Spleen (tissue), 11 donors: ENCODE measurements around the gene ING4. TPM values are rescaled to one million over a fixed set of nuclear protein-coding genes. Genes with fewer than 3 reads are reported as not detected.

Experiments used
- DNase-seq: peaks from one replicate; pipeline ENCODE4 v3.0.0-alpha.2; 2020
- H3K27ac ChIP-seq, 8 donors: fragments of 200-600 bp; sonication (generic) in 7 of 8; 1 replicate in 4 of 8; 2 replicates in 4 of 8; pipeline versions ENCODE4 v1.5.0 to v1.8.0; 2016 to 2021; ENCODE audit warnings: inconsistent platforms in 4 of 8, mild to moderate bottlenecking in 4 of 8, moderate library complexity in 1 of 8
- H3K27me3 ChIP-seq, 7 donors: fragments of 200-600 bp; sonication (generic) in 6 of 7; replicated peaks in 1 of 7; 1 replicate in 4 of 7; 2 replicates in 3 of 7; pipeline versions ENCODE4 v1.5.0 to v1.8.0; 2016 to 2021; ENCODE audit warnings: inconsistent platforms in 3 of 7, mild to moderate bottlenecking in 1 of 7
- H3K36me3 ChIP-seq, 6 donors: fragments of 200-600 bp; sonication (generic) in 5 of 6; 1 replicate in 4 of 6; 2 replicates in 2 of 6; pipeline versions ENCODE4 v1.5.0 to v1.8.0; 2016 to 2021; ENCODE audit warnings: inconsistent platforms in 2 of 6
- H3K4me1 ChIP-seq, 6 donors: fragments of 200-600 bp; sonication (generic) in 5 of 6; 1 replicate in 3 of 6; 2 replicates in 3 of 6; pipeline versions ENCODE4 v1.5.0 to v1.8.0; 2016 to 2021; ENCODE audit warnings: inconsistent platforms in 3 of 6
- H3K4me3 ChIP-seq, 8 donors: fragments of 200-600 bp; sonication (generic) in 7 of 8; 1 replicate in 4 of 8; 2 replicates in 4 of 8; pipeline versions ENCODE4 v1.5.0 to v1.8.0; 2016 to 2021; ENCODE audit warnings: inconsistent platforms in 4 of 8, mild to moderate bottlenecking in 4 of 8, moderate library complexity in 2 of 8
- H3K9me3 ChIP-seq, 8 donors: fragments of 200-600 bp; sonication (generic) in 7 of 8; 1 replicate in 4 of 8; 2 replicates in 4 of 8; pipeline versions ENCODE4 v1.5.0 to v1.8.0; 2016 to 2021; ENCODE audit warnings: inconsistent platforms in 4 of 8
- CTCF ChIP-seq, 11 experiments: fragments of 200-600 bp in 7 of 11; fragments of 450-650 bp in 4 of 11; sonication (generic) in 4 of 11; IDR thresholded peaks in 8 of 11; conservative IDR thresholded peaks in 3 of 11; 1 replicate in 7 of 11; 2 replicates in 4 of 11; pipeline versions ENCODE4 v1.4.0 to v1.8.0; 2016 to 2021; ENCODE audit warnings: antibody characterized with exemption in 11 of 11, inconsistent platforms in 4 of 11, mild to moderate bottlenecking in 1 of 11
- POLR2A ChIP-seq, 3 donors: fragments of 450-650 bp; IDR thresholded peaks; one replicate each; pipeline ENCODE4 v1.5.1; 2017; ENCODE audit warnings: antibody characterized with exemption in 3 of 3, mild to moderate bottlenecking in 1 of 3
- POLR2AphosphoS5 ChIP-seq, 3 donors: sonication (generic); formaldehyde crosslinking; IDR thresholded peaks; one replicate each; pipeline ENCODE4 v1.5.1; 2017; ENCODE audit warnings: antibody characterized with exemption in 3 of 3
- WGBS, 5 donors: extraction: QIAGEN DNeasy Blood & Tissue Kit in 3 of 5; methylation state at CpG; one replicate each; pipeline versions ENCODE4 v1.1.5 to v1.1.7; 2013 to 2018; 5-methylcytosine and 5-hydroxymethylcytosine counted together
- intact Hi-C: fragments of 100-400 bp; cut with DNase I; formaldehyde crosslinking; loops from one replicate; pipeline ENCODE4 v1.15.0; 2023; ENCODE audit warnings: low total_unique reads
- polyA plus RNA-seq, 3 donors: library from polyadenylated mRNA; stranded (reverse); fragments of 200-250 nt; gene quantifications; one replicate each; pipeline ENCODE4 v1.2.1, GENCODE V29; 2013
- total RNA-seq, 7 donors: library from RNA; depleted of rRNA in 3 of 7; stranded (reverse); fragments of >200 nt in 3 of 7; fragmentation: NEBNext Ultra II Directional in 4 of 7; extraction: Animal tissue kit (Norgen Biotek cat#: 25700) in 4 of 7; gene quantifications; one replicate each; pipeline versions ENCODE4 v1.1.0 to v1.2.1, GENCODE V29; 2016 to 2021
- donor health status: healthy with polysubstance abuse.
- donor health status: DM: no; HTN: no; CAD: no; lungs with moderate emphysema.
- donor health status: DM: no; HTN: no; CAD: no.
- donor health status: Bipolar disorder and iron deficiency.
- donor health status: healthy.
- donor health status: DM: no; HTN: no; CAD: no.
- donor health status: DM: yes; HTN: yes; CAD: no.

ING4 gene
- total and polyA plus RNA-seq, 10 donors: 33.0 to 68.8 (median 49.9) TPM

- H3K27ac ChIP-seq: peak overlapping the region; percentile 41 to 99 (median 88)
- 59 to 67% (median 59%) methylated on average over 8 of the region's 8 CpGs for WGBS, 5 donors
- TF ChIP-seq POLR2A (IDR thresholded peaks at IDR 0.05) (no peak), POLR2AphosphoS5 (IDR thresholded peaks at IDR 0.05) (no peak), CTCF (IDR thresholded peaks at IDR 0.05 in 8 of 11, conservative IDR thresholded peaks at IDR 0.05 in 3 of 11) (peak in 1 of 11 experiments; percentile 8)
- peaks cover 34 to 73% (median 51%) of the 10 kb centered on the region in 6 donors for H3K4me1 ChIP-seq
- DNase-seq: peak; percentile 83
- H3K27me3 ChIP-seq: no peaks in the 10 kb centered on the region
- H3K4me3 ChIP-seq: no peak overlapping the region
- no peaks in the 10 kb centered on the region for H3K9me3 ChIP-seq
- intact Hi-C loops: no loop called here
- peaks cover 0 to 12% (median 0%) of the 10 kb centered on the region in 6 donors for H3K36me3 ChIP-seq
Measured at GRCh38 chr12:6608592-6609281, 54.2 kb downstream of the ING4 start.

GRCh38 chr12:6607751-6608591 is 54.9 kb downstream of the ING4 start:
- Histone ChIP-seq H3K4me1 (peaks cover 37 to 73% (median 51%) of the 10 kb centered on the region in 6 donors), H3K27me3 (no peaks in the 10 kb centered on the region), H3K9me3 (no peaks in the 10 kb centered on the region), H3K36me3 (peaks cover 0 to 20% (median 0%) of the 10 kb centered on the region in 6 donors), H3K27ac (peak overlapping the region; percentile 41 to 99 (median 88)), H3K4me3 (peak overlapping the region in 1 of 8 donors; percentile 96)
- DNase-seq: no peak
- 3 to 9% (median 4%) methylated on average over 8 of the region's 8 CpGs for WGBS, 5 donors
- TF ChIP-seq POLR2AphosphoS5 (IDR thresholded peaks at IDR 0.05) (peak in 1 of 3 donors; percentile 8), POLR2A (IDR thresholded peaks at IDR 0.05) (no peak), CTCF (IDR thresholded peaks at IDR 0.05 in 8 of 11, conservative IDR thresholded peaks at IDR 0.05 in 3 of 11) (peak in 1 of 11 experiments; percentile 37)
- intact Hi-C loops: no loop called here

GRCh38 chr12:6606331-6607131 is 56.4 kb downstream of the ING4 start:
- intact Hi-C loops: no loop called here
- 1 to 4% (median 1%) methylated on average over 10 to 70 of the region's 70 CpGs for WGBS, 5 donors

More at GRCh38 chr12:6606331-6607131, 56.4 kb downstream of the ING4 start:
- no peak for TF ChIP-seq POLR2A (IDR thresholded peaks at IDR 0.05)
- peak; percentile 72 to 86 (median 85) for TF ChIP-seq POLR2AphosphoS5 (IDR thresholded peaks at IDR 0.05)
- peak in 1 of 11 experiments; percentile 21 for TF ChIP-seq CTCF (IDR thresholded peaks at IDR 0.05 in 8 of 11, conservative IDR thresholded peaks at IDR 0.05 in 3 of 11)
- Histone ChIP-seq H3K27me3 (no peaks in the 10 kb centered on the region), H3K36me3 (peaks cover 0 to 34% (median 11%) of the 10 kb centered on the region in 6 donors), H3K4me3 (peak overlapping the region; percentile 70 to 97 (median 86)), H3K9me3 (no peaks in the 10 kb centered on the region), H3K27ac (peak overlapping the region; percentile 91 to 99 (median 97)), H3K4me1 (peaks cover 31 to 73% (median 48%) of the 10 kb centered on the region in 6 donors)
- DNase-seq: peak; percentile 94
